ENCODE results near the gene DGKI.
"Not testable (repeated sequence)": the region's sequence is repeated elsewhere in the genome, so short reads cannot be mapped to it uniquely, and the experiment has no call there.

The DGKI gene

GRCh38 chr7:137458399-137458798 is 388.4 kb downstream of the DGKI start:
- no peak for DNase-seq

GRCh38 chr7:137454767-137455166 is 392.0 kb downstream of the DGKI start:
- no peak for DNase-seq

- peak in 2 of 6 experiments; percentile 3 to 6 for DNase-seq
Observed at GRCh38 chr7:137454246-137454724, 392.5 kb downstream of the DGKI start.

- no peak for DNase-seq
Observed at GRCh38 chr7:137453356-137453755, 393.4 kb downstream of the DGKI start.

- DNase-seq, result no peak
Observed at GRCh38 chr7:137449016-137449415, 397.8 kb downstream of the DGKI start.

GRCh38 chr7:137448572-137448971 is 398.2 kb downstream of the DGKI start:
- not testable (repeated sequence) for DNase-seq

GRCh38 chr7:137446025-137446424 is 400.7 kb downstream of the DGKI start:
- DNase-seq, result no peak

- no peak for DNase-seq
Observed at GRCh38 chr7:137445268-137445667, 401.5 kb downstream of the DGKI start.

GRCh38 chr7:137443616-137444015 is 403.2 kb downstream of the DGKI start:
- no peak for DNase-seq

GRCh38 chr7:137441451-137441850 is 405.3 kb downstream of the DGKI start:
- DNase-seq, result no peak

GRCh38 chr7:137439829-137440825 is 406.6 kb downstream of the DGKI start:
- no peak for DNase-seq

- DNase-seq, result no peak
Observed at GRCh38 chr7:137434946-137435345, 411.8 kb downstream of the DGKI start.

- DNase-seq, result no peak
Observed at GRCh38 chr7:137434530-137434929, 412.2 kb downstream of the DGKI start.

- DNase-seq, result no peak
Observed at GRCh38 chr7:137423321-137423720, 423.5 kb downstream of the DGKI start.

- DNase-seq, result no peak
Observed at GRCh38 chr7:137421366-137421765, 425.4 kb downstream of the DGKI start.

- no peak for DNase-seq
Observed at GRCh38 chr7:137418841-137419240, 427.9 kb downstream of the DGKI start.

GRCh38 chr7:137417464-137417863 is 429.3 kb downstream of the DGKI start:
- DNase-seq, result no peak

- DNase-seq, result no peak
Observed at GRCh38 chr7:137413901-137414300, 432.9 kb downstream of the DGKI start.

- DNase-seq, result no peak
Observed at GRCh38 chr7:137411446-137411845, 435.3 kb downstream of the DGKI start.

- no peak for DNase-seq
Observed at GRCh38 chr7:137408126-137408525, 438.6 kb downstream of the DGKI start.

- DNase-seq, result no peak
Observed at GRCh38 chr7:137407078-137407477, 439.7 kb downstream of the DGKI start.

- DNase-seq, result no peak
Observed at GRCh38 chr7:137404660-137405317, 442.0 kb downstream of the DGKI start.

GRCh38 chr7:137403353-137403695 is 443.4 kb downstream of the DGKI start:
- no peak for DNase-seq

All from stimulated activated naive CD4-positive, alpha-beta T cell (primary cell).